Right lung (tissue), 5 donors: ENCODE results near the gene CWH43. TPM values are rescaled to one million over a fixed set of nuclear protein-coding genes. Genes with fewer than 3 reads are reported as not detected.
"Not testable (repeated sequence)": the region's sequence is repeated elsewhere in the genome, so short reads cannot be mapped to it uniquely, and the experiment has no call there.

Experiments
- DNase-seq, 2 donors: peaks; one replicate each; pipeline ENCODE4 v3.0.0-alpha.2; 2013
- polyA plus RNA-seq, 5 donors: library from polyadenylated mRNA; unstranded; fragments of 120-200 nt; gene quantifications; one replicate each; pipeline versions ENCODE4 v1.2.1 to v1.2.3, GENCODE V29; 2013; ENCODE audit warnings: inconsistent platforms in 1 of 5, low replicate concordance in 1 of 5; ENCODE audit not compliant: insufficient read length in 5 of 5, insufficient read depth in 1 of 5

The CWH43 gene
- polyA plus RNA-seq, 5 donors, result 0.13 to 0.19 (median 0.15) TPM; not detected in 2

- DNase-seq, result not testable (repeated sequence)
Measured at GRCh38 chr4:49096215-49096614, 110.1 kb downstream of the CWH43 start.

GRCh38 chr4:49096627-49097026 is 110.6 kb downstream of the CWH43 start:
- DNase-seq, result not testable (repeated sequence)

- not testable (repeated sequence) for DNase-seq
Measured at GRCh38 chr4:49097071-49097470, 111.0 kb downstream of the CWH43 start.

DNA sequence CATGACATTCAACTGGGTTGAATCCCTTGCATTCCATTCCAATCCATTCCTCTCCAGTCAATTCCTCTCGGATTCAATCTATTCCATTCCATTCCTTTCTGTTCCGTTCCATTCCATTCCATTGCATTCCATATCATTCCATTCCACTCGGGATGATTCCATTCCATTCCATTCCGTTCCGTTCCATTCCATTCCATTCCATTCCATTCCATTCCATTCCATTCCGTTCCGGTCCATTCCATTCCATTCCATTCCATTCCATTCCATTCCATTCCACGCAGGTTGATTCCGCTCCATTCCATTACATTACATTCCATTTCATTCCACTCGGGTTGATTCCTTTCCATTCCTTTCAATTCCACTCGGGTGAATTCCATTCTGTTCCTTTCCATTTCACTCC is 111.4 kb downstream of the CWH43 start:
- not testable (repeated sequence) for DNase-seq

DNA sequence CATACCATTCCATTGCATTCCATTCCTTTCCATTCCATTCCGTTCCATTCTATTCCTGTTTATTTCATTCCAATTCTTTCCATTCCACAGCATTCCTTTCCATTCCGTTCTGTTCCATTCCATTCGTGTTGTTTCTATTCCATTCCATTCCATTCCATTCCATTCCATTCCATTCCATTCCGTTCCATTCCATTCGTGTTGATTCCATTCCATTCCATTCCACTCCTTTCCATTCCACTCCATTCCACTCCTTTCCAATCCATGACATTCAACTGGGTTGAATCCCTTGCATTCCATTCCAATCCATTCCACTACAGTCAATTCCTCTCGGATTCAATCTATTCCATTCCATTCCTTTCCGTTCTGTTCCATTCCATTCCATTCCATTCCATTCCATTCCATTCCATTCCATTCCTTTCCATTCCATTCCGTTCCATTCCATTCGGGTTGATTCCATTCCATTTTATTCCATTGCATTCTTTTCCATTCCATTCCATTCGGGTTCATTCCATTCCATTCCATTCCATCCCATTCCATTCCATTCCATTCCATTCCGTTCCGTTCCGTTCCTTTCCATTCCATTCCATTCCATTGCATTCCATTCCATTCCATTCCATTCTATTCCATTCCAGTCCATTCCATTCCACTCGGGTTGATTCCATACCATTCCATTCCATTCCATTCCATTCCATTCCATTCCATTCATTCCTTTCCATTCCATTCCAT is 112.1 kb downstream of the CWH43 start:
- not testable (repeated sequence) for DNase-seq

GRCh38 chr4:49099831-49100444 is 113.9 kb downstream of the CWH43 start:
- DNase-seq, result not testable (repeated sequence)

DNA sequence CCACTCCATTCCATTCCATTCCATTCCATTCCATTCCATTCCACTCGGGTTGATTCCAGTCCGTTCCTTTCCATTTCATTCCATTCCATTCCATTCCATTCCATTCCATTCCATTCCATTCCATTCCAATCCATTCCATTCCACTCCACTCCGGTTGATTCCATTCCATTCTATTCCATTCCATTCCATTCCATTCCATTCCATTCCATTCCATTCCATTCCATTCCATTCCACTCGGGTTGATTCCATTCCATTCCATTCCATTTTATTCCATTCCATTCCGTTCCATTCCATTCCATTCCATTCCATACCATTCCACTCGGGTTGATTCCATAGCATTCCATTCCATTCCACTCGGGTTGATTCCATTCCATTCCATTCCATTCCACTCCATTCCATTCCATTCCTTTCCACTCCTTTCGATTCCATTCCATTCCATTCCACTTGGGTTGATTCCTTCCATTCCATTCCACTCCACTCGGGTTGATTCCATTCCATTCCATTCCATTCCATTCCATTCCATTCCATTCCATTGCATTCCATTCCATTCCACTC is 116.3 kb downstream of the CWH43 start:
- not testable (repeated sequence) for DNase-seq

- not testable (repeated sequence) for DNase-seq
Measured at GRCh38 chr4:49103436-49104136, 117.5 kb downstream of the CWH43 start.

- DNase-seq, result not testable (repeated sequence)
Measured at GRCh38 chr4:49104231-49104930, 118.3 kb downstream of the CWH43 start.

GRCh38 chr4:49105248-49105904 is 119.3 kb downstream of the CWH43 start:
- DNase-seq, result not testable (repeated sequence)

- not testable (repeated sequence) for DNase-seq
Measured at GRCh38 chr4:49107262-49107661, 121.2 kb downstream of the CWH43 start.

DNA sequence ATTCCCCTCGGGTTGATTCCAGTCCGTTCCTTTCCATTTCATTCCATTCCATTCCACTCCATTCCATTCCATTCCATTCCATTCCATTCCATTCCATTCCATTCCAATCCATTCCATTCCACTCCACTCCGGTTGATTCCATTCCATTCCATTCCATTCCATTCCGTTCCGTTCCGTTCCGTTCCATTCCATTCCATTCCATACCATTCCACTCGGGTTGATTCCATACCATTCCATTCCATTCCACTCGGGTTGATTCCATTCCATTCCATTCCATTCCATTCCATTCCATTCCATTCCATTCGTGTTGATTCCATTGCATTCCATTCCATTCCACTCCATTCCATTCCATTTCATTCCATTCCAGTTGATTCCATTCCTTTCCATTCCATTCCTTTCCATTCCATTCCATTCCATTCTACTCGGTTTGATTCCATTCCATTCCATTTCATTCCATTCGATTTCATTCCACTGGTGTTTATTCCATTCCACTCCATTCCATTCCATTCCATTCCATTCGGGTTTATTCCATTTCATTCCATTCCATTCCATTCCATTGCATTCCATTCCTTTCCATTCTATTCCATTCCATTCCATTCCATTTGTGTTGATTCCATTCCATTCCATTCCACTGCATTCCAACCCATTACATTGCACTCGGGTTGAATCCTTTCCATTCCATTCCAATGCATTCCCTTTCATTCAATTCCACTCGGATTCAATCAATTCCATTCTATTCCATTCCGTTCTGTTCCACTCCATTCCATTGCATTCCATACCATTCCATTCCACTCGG is 122.3 kb downstream of the CWH43 start:
- not testable (repeated sequence) for DNase-seq

DNA sequence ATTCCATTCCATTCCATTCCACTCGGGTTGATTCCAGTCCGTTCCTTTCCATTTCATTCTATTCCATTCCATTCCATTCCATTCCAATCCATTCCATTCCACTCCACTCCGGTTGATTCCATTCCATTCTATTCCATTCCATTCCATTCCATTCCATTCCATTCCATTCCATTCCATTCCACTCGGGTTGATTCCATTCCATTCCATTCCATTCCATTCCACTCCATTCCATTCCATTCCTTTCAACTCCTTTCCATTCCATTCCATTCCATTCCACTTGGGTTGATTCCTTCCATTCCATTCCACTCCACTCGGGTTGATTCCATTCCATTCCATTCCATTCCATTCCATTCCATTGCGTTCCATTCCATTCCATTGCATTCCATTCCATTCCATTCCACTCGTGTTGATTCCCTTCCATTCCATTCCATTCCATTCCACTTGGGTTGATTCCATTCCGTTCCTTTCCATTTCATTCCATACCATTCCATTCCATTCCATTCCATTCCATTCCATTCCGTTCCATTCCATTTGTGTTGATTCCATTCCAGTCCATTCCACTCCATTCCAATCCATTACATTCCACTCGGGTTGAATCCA is 123.6 kb downstream of the CWH43 start:
- DNase-seq, result not testable (repeated sequence)

- DNase-seq, result not testable (repeated sequence)
Measured at GRCh38 chr4:49110579-49110978, 124.5 kb downstream of the CWH43 start.

Other genes starting within 250 kb of the CWH43 start
- 10 to 100 TPM; 27.5 to 58.8 (median 49.7) TPM for gene FRYL, start 206.0 kb upstream of the CWH43 start, polyA plus RNA-seq
- gene OCIAD1, start 155.2 kb upstream of the CWH43 start, polyA plus RNA-seq, result 100 to 1,000 TPM; 172 to 246 (median 226) TPM
- gene OCIAD2, start 79.5 kb upstream of the CWH43 start, polyA plus RNA-seq, result 100 to 1,000 TPM in 1 of 5 donors, 10 to 100 TPM in 4; 86.1 to 114 (median 90.8) TPM